ENCODE measurements around the gene TRAPPC10.

Gene TRAPPC10

GRCh38 chr21:43983860-43984420 is 28.2 kb upstream of the TRAPPC10 start:
- no peak for DNase-seq

- no peak for DNase-seq
These were observed 27.0 kb upstream of the TRAPPC10 start for GRCh38 chr21:43984905-43985689.

GRCh38 chr21:43985690-43986251 is 26.3 kb upstream of the TRAPPC10 start:
- DNase-seq: no peak

GRCh38 chr21:43986544-43987451 is 25.3 kb upstream of the TRAPPC10 start:
- peak; percentile 39 for DNase-seq

- DNase-seq: no peak
These were observed 24.6 kb upstream of the TRAPPC10 start for GRCh38 chr21:43987509-43987908.

- no peak for DNase-seq
These were observed 24.1 kb upstream of the TRAPPC10 start for GRCh38 chr21:43988016-43988415.

- DNase-seq: no peak
These were observed 23.4 kb upstream of the TRAPPC10 start for GRCh38 chr21:43988506-43989230.

GRCh38 chr21:43989401-43989800 is 22.7 kb upstream of the TRAPPC10 start:
- no peak for DNase-seq

- no peak for DNase-seq
These were observed 20.6 kb upstream of the TRAPPC10 start for GRCh38 chr21:43991447-43991991.

- no peak for DNase-seq
These were observed 20.0 kb upstream of the TRAPPC10 start for GRCh38 chr21:43992121-43992520.

- no peak for DNase-seq
These were observed 18.6 kb upstream of the TRAPPC10 start for GRCh38 chr21:43993420-43993934.

- DNase-seq: no peak
These were observed 18.0 kb upstream of the TRAPPC10 start for GRCh38 chr21:43994085-43994484.

GRCh38 chr21:43994646-43995045 is 17.5 kb upstream of the TRAPPC10 start:
- DNase-seq: no peak

GRCh38 chr21:43995521-43996105 is 16.5 kb upstream of the TRAPPC10 start:
- no peak for DNase-seq

- no peak for DNase-seq
These were observed 14.1 kb upstream of the TRAPPC10 start for GRCh38 chr21:43997766-43998742.

GRCh38 chr21:44000360-44000759 is 11.7 kb upstream of the TRAPPC10 start:
- no peak for DNase-seq

- DNase-seq: no peak
These were observed 9.6 kb upstream of the TRAPPC10 start for GRCh38 chr21:44002511-44002910.

- DNase-seq: no peak
These were observed 8.7 kb upstream of the TRAPPC10 start for GRCh38 chr21:44003307-44003966.

GRCh38 chr21:44005071-44005470 is 7.0 kb upstream of the TRAPPC10 start:
- no peak for DNase-seq

- no peak for DNase-seq
These were observed 6.5 kb upstream of the TRAPPC10 start for GRCh38 chr21:44005593-44005992.

All from NCI-H2171 treated with DMSO at 0.1 percent for 48 hours (cell line).